ENCODE measurements around the gene GRIK1.

GRIK1 gene

DNA sequence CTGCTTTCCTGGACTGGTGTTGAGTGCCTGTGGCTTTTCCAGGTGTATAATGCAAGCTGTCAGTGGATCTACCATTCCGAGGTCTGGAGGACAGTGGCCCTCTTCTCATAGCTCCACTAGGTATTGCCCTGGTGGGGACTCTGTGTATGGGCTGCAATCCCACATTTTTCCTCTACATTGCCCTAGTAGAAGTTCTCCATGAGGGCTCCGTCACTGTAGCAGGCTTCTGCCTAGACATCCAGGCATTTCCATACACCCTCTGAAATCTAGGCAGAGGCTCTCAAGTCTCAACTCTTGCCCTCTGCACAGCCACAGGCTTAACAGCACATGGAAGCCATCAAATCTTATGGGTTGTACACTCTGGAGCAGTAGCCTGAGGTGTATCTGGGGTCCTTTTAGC, 107.6 kb downstream of the GRIK1 start:
- Mint-ChIP-seq H3K27me3 (no peaks in the 10 kb centered on the region), H3K9me3 (peaks cover 7% of the 10 kb centered on the region), H3K4me3 (no peak overlapping the region), H3K27ac (no peak overlapping the region), H3K36me3 (no peaks in the 10 kb centered on the region), H3K4me1 (no peaks in the 10 kb centered on the region)
- DNase-seq (ENCODE audit: low spot score in 2 of 2): no peak
- no peak for ATAC-seq (ENCODE audit: low read depth)

DNA sequence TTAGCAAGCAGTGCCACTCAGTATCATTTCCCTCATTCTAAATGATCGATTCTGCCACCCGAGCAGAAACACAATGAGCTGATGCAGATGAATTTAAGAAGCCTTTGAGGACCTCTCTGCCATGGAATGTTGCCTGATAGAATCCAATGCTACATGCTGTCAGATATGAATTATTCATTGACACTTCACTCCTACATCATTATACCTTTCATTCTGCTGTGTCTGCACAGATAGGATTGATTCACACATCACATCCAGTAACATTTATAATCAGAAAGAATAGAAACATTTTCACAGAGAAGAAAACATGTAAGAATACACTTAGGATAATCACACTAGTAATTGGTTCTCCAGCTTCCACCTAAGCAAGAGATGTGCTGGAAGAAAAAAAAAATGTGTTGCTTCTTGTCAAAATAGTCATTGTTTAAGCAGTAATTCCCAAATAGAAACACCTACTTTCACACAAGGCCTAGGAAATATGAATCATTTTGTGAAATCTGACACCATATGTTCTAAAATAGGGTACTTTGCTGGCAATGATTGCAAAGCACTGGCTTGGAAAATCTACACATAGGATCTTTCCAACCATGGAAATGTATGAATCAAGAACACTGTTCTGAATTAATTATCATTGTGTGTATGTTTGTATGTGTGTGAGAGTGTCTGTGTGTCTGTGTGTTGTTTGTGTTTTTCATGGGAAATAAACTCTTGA, 110.1 kb downstream of the GRIK1 start:
- Mint-ChIP-seq H3K9me3 (peaks cover 7% of the 10 kb centered on the region), H3K4me1 (no peaks in the 10 kb centered on the region), H3K27me3 (no peaks in the 10 kb centered on the region), H3K4me3 (no peak overlapping the region), H3K36me3 (no peaks in the 10 kb centered on the region), H3K27ac (no peak overlapping the region)
- DNase-seq (ENCODE audit: low spot score in 2 of 2): no peak
- ATAC-seq (ENCODE audit: low read depth): no peak

DNA sequence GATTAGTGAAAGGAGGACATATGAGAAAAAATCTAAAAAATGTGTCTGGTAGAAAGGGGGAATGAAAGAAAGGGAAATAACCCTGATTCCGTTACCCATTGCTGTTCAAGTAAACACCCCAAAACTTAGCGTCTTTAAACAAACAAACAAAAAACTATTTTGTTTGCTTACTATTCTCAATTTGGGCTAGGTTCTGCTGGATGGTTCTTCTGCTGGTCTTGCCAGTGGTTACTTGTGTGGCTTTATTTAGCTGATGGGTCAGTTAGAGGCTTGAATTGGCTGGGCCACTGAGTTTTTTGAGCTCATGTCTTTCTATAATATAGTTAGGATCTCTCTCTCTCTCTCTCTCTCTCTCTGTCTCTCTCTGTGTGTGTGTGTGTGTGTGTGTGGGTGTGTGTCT, 112.1 kb downstream of the GRIK1 start:
- no peaks in the 10 kb centered on the region for H3K36me3 Mint-ChIP-seq
- no peak overlapping the region for H3K4me3 Mint-ChIP-seq
- H3K9me3 Mint-ChIP-seq: peaks cover 3% of the 10 kb centered on the region
- DNase-seq (ENCODE audit: low spot score in 2 of 2): no peak
- H3K27me3 Mint-ChIP-seq: no peaks in the 10 kb centered on the region
- no peaks in the 10 kb centered on the region for H3K4me1 Mint-ChIP-seq
- no peak overlapping the region for H3K27ac Mint-ChIP-seq
- no peak for ATAC-seq (ENCODE audit: low read depth)

DNA sequence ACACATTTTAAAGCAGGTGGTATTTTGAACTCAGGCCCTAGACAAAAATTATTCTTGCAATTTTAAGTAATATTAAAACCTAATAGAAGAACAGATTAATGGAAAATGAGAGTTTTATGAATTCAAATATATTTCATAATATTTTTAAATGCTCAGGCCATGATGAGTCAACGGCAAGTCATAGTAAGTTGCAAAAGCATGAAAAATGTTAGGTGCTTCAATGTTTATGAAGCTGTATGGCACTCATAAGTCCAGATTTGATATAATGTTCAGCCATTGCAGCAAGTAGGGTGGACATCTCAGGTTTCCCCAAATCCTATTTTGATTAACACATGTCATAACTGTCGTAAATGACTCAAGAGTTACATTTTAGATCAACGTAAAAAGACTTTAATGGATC, 112.6 kb downstream of the GRIK1 start:
- Mint-ChIP-seq H3K27ac (no peak overlapping the region), H3K9me3 (peaks cover 3% of the 10 kb centered on the region), H3K4me1 (no peaks in the 10 kb centered on the region), H3K4me3 (no peak overlapping the region), H3K36me3 (no peaks in the 10 kb centered on the region), H3K27me3 (no peaks in the 10 kb centered on the region)
- ATAC-seq (ENCODE audit: low read depth) (no peak), DNase-seq (ENCODE audit: low spot score in 2 of 2) (no peak)

DNA sequence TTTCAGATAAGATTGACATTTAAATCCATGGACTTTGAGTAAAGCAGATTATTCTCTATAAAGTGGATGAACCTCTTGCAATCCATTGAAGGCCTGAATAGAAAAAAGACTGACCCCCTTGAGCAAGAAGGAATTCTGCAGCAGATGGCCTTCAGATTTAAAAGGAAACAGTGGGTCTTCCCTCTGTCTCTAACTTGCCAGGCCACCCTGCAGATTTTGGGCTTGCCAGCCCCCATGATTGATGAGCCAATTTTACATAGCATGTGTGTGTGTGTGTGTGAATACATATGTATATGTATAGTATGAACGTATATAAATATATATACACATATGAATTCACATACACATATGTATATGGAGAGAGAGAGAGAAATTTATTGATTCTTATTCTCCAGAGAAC, 113.4 kb downstream of the GRIK1 start:
- Mint-ChIP-seq H3K27ac (no peak overlapping the region), H3K4me3 (no peak overlapping the region), H3K36me3 (no peaks in the 10 kb centered on the region), H3K4me1 (no peaks in the 10 kb centered on the region), H3K9me3 (peaks cover 3% of the 10 kb centered on the region), H3K27me3 (no peaks in the 10 kb centered on the region)
- ATAC-seq (ENCODE audit: low read depth) (no peak), DNase-seq (ENCODE audit: low spot score in 2 of 2) (no peak)

DNA sequence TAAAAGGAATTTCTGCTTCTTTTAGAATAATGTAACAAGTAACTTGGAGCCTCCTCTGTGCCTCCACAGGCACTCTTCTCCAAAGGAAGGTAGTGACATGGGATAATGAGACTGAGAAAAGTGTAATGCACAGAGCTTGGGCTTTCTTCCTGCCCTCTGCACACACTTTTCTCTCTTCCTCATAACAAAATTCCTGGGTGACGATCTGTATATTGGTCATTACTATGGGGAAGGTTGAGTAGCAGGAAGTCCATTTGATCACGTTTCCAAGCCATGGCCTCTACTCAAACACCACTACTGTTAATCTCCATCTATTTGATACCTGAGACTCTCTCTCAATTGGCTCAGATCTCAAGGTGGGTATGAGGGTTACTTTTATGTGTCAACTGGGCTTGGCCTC, 113.9 kb downstream of the GRIK1 start:
- Mint-ChIP-seq H3K27me3 (no peaks in the 10 kb centered on the region), H3K9me3 (peaks cover 3% of the 10 kb centered on the region), H3K4me3 (no peak overlapping the region), H3K4me1 (no peaks in the 10 kb centered on the region), H3K36me3 (no peaks in the 10 kb centered on the region), H3K27ac (no peak overlapping the region)
- ATAC-seq (ENCODE audit: low read depth): no peak
- no peak for DNase-seq (ENCODE audit: low spot score in 2 of 2)

DNA sequence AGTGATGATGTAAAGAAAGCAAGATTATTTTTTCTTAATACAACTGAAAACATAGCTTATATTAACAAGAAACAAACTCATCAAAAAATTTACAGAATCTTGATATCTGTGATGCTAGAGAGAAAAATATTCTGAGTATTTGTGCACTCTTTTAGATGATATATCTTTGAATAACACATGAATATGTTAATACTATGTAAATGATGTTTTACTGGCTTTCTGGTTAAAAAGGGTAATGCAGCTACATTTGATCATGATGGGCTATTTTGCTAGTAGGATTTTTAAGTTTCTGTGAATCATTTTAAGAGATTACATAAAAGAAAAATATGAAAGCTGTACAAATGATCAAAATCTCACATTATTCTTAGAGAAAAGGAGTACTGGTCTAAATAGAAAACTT, 114.5 kb downstream of the GRIK1 start:
- Mint-ChIP-seq H3K4me3 (no peak overlapping the region), H3K36me3 (no peaks in the 10 kb centered on the region), H3K27ac (no peak overlapping the region), H3K4me1 (no peaks in the 10 kb centered on the region), H3K27me3 (no peaks in the 10 kb centered on the region), H3K9me3 (peaks cover 3% of the 10 kb centered on the region)
- DNase-seq (ENCODE audit: low spot score in 2 of 2) (no peak), ATAC-seq (ENCODE audit: low read depth) (no peak)

DNA sequence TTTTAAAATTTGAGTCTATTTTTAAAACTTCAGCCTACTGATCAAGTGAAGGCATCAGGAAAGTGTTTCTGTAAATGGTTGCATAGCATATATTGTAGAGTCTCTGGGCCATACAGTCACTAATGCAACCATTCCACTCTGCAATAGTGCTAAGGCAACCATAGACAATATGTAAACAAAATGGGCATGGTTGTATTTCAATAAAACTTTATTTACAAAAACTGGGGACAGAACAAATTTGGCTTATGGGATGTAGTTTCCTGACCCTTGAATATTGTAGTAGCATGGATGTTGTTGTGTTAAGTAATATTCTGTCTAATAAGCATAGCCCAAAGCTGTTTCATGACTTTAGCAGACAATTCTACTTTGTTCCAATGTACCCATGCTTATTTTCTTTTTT, 117.7 kb downstream of the GRIK1 start:
- no peak overlapping the region for H3K4me3 Mint-ChIP-seq
- no peak for ATAC-seq (ENCODE audit: low read depth)
- H3K36me3 Mint-ChIP-seq: no peaks in the 10 kb centered on the region
- no peaks in the 10 kb centered on the region for H3K9me3 Mint-ChIP-seq
- H3K4me1 Mint-ChIP-seq: no peaks in the 10 kb centered on the region
- H3K27ac Mint-ChIP-seq: no peak overlapping the region
- H3K27me3 Mint-ChIP-seq: no peaks in the 10 kb centered on the region
- DNase-seq (ENCODE audit: low spot score in 2 of 2): no peak

DNA sequence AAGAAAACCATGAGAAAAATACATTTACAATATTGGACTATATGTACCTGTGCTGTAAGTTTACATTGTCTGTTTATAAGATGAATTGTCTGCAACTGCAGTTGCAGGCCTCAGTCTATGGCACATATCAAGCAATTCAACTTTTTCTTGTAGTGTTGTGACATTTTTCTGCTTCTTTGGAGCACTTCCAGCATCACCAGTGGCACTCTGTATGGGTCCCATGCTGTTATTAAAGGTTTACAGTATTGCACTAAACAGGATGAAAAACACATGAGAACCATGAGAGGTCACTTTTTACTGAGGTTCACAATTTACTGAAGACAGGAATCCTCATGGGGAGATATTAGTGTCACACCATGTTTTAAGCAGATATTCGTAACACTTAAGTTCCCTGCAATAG, 118.6 kb downstream of the GRIK1 start:
- no peaks in the 10 kb centered on the region for H3K9me3 Mint-ChIP-seq
- H3K27me3 Mint-ChIP-seq: no peaks in the 10 kb centered on the region
- no peaks in the 10 kb centered on the region for H3K36me3 Mint-ChIP-seq
- DNase-seq (ENCODE audit: low spot score in 2 of 2) (no peak), ATAC-seq (ENCODE audit: low read depth) (no peak)
- no peak overlapping the region for H3K27ac Mint-ChIP-seq
- no peaks in the 10 kb centered on the region for H3K4me1 Mint-ChIP-seq
- H3K4me3 Mint-ChIP-seq: no peak overlapping the region

DNA sequence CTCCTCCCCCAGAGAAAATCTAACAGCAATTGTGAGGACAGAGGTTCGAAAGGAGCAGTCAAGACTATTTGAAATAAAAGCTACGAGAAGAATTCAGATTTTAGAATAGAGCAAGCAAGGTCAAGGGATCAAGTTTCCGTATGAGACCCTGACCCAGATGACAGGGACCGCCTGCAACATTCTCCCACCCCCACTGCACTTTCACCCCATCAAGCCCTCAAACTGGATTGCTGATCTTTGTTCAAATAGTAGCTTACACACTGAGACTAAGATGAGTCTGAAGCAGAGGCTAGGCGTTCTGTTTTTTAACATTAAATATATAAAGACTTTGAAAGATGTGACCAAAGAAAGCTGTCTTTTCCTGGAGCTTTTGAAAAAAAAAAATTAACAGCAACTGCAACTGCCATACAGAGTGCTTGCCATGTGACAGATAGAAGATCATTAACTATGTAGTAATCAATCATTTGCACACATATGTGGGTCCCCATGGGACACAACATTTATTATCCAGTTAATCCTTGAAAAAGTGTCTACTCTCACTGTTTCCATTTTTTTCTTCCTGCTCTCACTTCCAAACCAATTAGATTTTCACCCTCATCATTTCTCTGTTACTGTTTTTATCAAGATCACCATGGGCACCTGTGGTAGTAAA, 120.0 kb downstream of the GRIK1 start:
- Mint-ChIP-seq H3K36me3 (no peaks in the 10 kb centered on the region), H3K27ac (no peak overlapping the region), H3K4me3 (no peak overlapping the region), H3K27me3 (peaks cover 3% of the 10 kb centered on the region), H3K4me1 (no peaks in the 10 kb centered on the region), H3K9me3 (peaks cover 2% of the 10 kb centered on the region)
- no peak for ATAC-seq (ENCODE audit: low read depth)
- DNase-seq (ENCODE audit: low spot score in 2 of 2): no peak

DNA sequence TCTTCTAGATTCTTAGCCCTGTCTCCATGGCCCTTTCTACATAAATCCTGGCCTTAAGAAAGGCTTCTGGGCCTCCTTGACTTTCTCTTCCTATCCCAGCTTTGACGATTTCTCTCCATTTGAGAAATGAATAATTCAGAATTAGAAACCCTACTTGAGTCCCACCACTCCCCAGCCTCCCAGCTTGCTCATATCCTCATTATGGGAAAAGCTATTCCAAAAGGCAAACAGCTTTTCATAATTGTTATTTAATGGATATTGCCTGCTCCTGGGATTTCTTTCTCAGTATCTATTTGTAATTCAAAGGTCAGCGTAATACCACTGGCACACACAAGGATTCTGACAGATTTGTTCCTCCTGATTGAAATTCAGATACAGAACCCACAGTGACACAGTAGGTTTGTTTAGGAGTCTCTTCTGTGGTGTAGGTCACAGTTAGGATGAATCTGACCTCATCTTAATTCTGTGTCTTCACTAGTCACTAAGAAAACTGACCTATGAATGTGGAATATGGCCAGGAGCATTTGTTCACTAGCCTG, 121.3 kb downstream of the GRIK1 start:
- H3K36me3 Mint-ChIP-seq: no peaks in the 10 kb centered on the region
- DNase-seq (ENCODE audit: low spot score in 2 of 2) (no peak), ATAC-seq (ENCODE audit: low read depth) (no peak)
- peaks cover 3% of the 10 kb centered on the region for H3K27me3 Mint-ChIP-seq
- no peak overlapping the region for H3K27ac Mint-ChIP-seq
- no peak overlapping the region for H3K4me3 Mint-ChIP-seq
- H3K9me3 Mint-ChIP-seq: peaks cover 2% of the 10 kb centered on the region
- H3K4me1 Mint-ChIP-seq: no peaks in the 10 kb centered on the region

DNA sequence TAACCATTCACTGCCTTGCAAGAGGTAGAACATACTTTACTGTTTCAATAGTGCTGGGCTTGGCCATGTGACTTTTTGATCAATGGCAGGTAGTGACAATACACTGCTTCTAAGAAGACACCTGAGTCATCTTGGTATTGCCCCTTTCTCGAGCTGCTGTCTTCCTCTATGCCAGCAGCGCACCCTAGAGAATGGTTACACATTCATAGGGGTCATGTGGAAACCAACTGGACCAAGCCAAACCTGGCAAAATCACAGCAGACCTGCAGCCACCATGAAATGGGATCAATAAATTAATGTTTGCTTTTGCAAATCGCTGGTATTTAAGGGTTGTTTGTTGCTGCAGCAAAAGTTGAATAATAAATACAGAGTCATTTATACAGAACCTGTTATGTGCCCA, 122.3 kb downstream of the GRIK1 start:
- no peaks in the 10 kb centered on the region for H3K36me3 Mint-ChIP-seq
- H3K4me1 Mint-ChIP-seq: no peaks in the 10 kb centered on the region
- H3K4me3 Mint-ChIP-seq: no peak overlapping the region
- DNase-seq (ENCODE audit: low spot score in 2 of 2) (no peak), ATAC-seq (ENCODE audit: low read depth) (no peak)
- no peak overlapping the region for H3K27ac Mint-ChIP-seq
- peaks cover 2% of the 10 kb centered on the region for H3K9me3 Mint-ChIP-seq
- peaks cover 3% of the 10 kb centered on the region for H3K27me3 Mint-ChIP-seq

DNA sequence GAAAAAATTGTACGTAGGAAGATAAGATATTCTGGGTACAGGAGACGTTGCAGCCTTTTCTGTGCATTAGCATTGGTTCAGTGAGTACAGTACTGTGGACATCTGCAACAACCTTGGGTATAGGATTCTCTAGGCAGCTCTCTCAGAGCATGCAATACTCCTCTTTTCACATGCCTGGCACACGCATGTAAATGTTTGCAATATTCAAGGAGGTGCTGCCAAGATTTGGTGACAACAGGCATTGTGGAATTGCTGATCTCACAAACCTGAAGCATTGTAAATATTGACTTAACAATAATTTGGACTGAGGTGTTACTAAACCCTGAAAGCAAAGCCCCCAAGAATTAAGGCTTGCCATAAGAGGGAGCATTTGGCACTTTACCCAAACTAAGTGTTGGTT, 126.8 kb downstream of the GRIK1 start:
- H3K27me3 Mint-ChIP-seq: peaks cover 3% of the 10 kb centered on the region
- H3K4me3 Mint-ChIP-seq: no peak overlapping the region
- H3K36me3 Mint-ChIP-seq: no peaks in the 10 kb centered on the region
- DNase-seq (ENCODE audit: low spot score in 2 of 2): no peak
- no peak for ATAC-seq (ENCODE audit: low read depth)
- H3K9me3 Mint-ChIP-seq: peaks cover 2% of the 10 kb centered on the region
- H3K27ac Mint-ChIP-seq: no peak overlapping the region
- no peaks in the 10 kb centered on the region for H3K4me1 Mint-ChIP-seq

DNA sequence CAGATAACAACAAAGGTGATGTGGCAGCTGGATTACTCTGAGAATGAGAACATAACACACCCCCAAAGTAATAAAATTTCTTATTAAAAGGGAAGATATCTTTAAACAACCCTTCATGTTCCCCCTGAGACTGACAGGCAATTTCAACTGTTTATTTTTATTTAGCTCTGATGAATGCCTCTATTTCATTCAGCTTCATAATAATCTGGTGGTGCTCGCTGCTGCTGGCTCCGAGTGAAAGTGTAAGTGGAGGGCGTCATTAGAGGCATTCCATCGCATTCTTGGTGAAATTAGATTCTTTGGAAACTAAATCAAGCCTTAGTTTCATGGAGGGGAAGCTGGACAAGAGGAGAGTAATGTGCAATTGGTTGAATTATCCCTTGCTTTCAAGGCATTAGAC, 128.9 kb downstream of the GRIK1 start:
- H3K9me3 Mint-ChIP-seq: peaks cover 2% of the 10 kb centered on the region
- H3K4me3 Mint-ChIP-seq: no peak overlapping the region
- H3K27ac Mint-ChIP-seq: no peak overlapping the region
- DNase-seq (ENCODE audit: low spot score in 2 of 2): no peak
- peaks cover 2% of the 10 kb centered on the region for H3K27me3 Mint-ChIP-seq
- H3K4me1 Mint-ChIP-seq: no peaks in the 10 kb centered on the region
- H3K36me3 Mint-ChIP-seq: no peaks in the 10 kb centered on the region
- ATAC-seq (ENCODE audit: low read depth): no peak

DNA sequence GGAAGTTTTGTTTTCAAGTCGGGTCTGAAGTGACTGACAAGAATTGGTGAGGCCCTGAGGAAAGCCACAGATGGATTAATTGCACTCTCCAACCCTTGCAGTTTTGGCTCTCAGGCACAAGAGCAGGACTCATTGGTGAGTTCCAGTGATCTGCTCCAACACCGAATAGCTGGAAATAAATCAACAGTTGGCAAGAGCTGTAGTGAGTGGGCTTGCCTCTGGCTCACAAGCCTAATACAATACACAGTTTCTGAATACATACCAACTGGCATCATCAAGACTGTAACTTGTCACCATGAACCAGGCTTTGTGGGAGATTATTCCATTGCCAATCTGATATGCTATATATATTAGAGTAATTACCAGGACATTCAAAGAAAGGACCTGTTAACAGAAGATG, 131.6 kb downstream of the GRIK1 start:
- H3K4me3 Mint-ChIP-seq: no peak overlapping the region
- no peaks in the 10 kb centered on the region for H3K4me1 Mint-ChIP-seq
- H3K27ac Mint-ChIP-seq: no peak overlapping the region
- H3K9me3 Mint-ChIP-seq: no peaks in the 10 kb centered on the region
- no peaks in the 10 kb centered on the region for H3K27me3 Mint-ChIP-seq
- no peaks in the 10 kb centered on the region for H3K36me3 Mint-ChIP-seq
- ATAC-seq (ENCODE audit: low read depth): no peak
- DNase-seq (ENCODE audit: low spot score in 2 of 2): no peak

Measured in memory B cell (primary cell).